Epidermal melanocyte (primary cell): ENCODE results near the gene ADGRE1.

Experiments
- DNase-seq: peaks from one replicate; pipeline ENCODE4 v3.0.0; 2011; ENCODE audit warnings: low spot score; ENCODE audit not compliant: insufficient read length

The ADGRE1 gene

GRCh38 chr19:6956573-6956972, 69.2 kb downstream of the ADGRE1 start:
- DNase-seq: no peak

GRCh38 chr19:6958791-6959190, 71.4 kb downstream of the ADGRE1 start:
- no peak for DNase-seq

- no peak for DNase-seq
Observed at GRCh38 chr19:6963244-6963852, 76.0 kb downstream of the ADGRE1 start.

- DNase-seq: no peak
Observed at GRCh38 chr19:6963937-6964336, 76.6 kb downstream of the ADGRE1 start.

DNA sequence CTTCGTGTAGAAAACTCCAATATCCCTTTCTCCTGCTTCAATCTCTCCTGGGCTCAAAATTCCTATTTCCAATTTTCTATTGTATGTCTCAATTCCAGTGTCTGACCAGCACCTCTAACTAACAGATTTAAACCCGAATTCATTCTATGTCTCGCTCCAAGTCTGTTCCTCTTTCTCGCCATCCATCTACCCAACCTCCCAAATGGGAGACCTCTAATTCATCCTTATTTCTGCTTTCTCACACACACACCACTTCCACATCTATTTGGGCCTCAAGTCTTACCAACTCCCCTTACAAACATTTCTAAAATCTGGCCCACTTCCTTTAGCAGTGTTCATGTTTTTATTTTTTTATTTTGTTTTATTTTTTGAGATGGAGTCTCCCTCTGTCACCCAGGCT, 80.6 kb downstream of the ADGRE1 start:
- DNase-seq: no peak

- no peak for DNase-seq
Observed at GRCh38 chr19:6969490-6969889, 82.1 kb downstream of the ADGRE1 start.

DNA sequence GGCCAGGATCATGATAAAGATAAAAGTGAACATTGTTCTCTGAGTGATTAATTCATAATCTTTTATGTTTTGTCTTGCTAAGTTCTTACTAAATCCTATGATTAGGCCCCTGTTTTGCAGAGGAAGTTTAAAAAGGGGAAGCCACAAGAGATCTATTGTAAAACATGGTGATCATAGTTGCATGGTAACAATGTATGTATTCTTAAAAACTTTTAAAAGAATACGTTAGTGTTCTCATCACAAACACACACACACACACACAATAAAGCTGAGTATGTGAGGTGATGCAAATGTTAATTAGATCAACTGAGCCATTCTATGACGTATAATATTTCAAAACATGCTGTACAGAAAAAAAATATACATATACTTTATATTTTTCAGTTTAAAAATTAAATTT, 82.6 kb downstream of the ADGRE1 start:
- no peak for DNase-seq

- DNase-seq: no peak
Observed at GRCh38 chr19:6970443-6970842, 83.1 kb downstream of the ADGRE1 start.

DNA sequence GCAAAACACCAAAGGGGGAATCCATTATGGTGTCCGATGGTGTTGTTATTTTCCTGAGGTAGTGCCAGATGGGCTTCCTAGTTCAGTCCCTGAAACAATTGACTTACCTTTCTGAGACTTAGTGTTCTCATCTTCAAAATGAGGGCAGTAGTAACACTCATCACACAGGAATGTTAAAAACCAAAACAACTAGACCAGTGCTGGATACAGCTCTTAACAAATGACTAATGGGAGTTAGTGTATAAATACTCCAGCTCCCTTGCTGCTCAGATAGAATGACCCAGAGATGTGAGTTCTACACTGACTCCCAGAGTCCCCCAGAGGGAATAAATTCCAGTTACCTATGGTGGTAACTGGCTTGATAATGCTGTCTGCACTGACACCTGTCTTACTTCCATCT, 84.0 kb downstream of the ADGRE1 start:
- no peak for DNase-seq

DNA sequence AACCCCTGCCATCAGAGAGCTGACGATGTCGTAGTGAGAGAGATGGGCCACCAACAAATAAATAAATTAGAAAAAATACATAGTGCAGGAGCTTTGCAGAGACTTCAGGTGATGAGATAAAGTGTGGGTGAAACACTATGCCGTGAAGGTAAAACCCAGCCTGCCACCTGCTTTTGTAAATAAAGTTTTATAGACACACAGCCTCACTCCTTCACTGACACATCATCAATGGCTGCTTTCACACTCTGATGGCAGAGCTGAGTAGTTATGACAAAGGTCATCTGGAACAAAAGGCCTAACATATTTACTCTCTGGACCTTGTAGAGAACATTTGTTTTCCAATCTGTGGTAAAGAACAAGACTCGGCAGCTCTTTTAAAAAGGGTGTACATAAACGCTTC, 88.8 kb downstream of the ADGRE1 start:
- DNase-seq: no peak

DNA sequence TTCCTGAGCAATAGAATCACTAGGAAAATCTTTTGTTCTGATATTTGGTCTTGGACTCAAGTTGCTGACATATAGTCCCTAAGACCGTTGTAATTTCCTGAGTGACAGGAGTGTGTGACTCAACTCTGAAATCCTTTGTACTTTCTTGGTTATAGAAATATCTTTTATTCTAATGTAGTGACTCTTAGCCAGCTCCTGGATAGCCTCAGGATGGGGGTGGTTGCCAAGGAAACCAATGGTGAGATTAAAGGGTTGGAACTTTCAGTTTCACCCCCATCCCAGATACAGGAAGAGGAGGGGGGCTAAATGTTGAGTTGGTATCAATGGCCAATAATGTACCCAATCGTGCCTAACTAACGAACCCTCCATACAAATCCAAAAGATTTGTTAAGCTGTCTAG, 92.0 kb downstream of the ADGRE1 start:
- DNase-seq: no peak

GRCh38 chr19:6983448-6983847, 96.1 kb downstream of the ADGRE1 start:
- no peak for DNase-seq

DNA sequence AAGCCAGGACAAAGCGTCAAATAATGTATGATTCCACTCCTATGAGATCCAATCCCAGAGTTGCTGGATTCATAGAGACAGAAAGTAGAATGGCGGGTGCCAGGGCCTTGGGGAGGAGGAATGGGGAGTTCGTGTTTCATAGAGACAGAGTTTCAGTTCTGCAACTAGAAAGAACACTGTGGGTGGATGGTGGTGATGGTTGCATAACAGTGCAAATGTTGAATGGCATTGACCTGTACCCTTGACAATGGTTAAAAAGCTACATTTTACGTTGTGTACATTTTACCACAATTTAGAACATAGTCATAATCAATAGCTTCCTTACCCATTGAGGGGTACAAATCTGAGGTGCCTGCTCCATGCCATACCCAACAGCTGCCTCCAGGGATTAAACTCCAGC, 100.5 kb downstream of the ADGRE1 start:
- no peak for DNase-seq

DNA sequence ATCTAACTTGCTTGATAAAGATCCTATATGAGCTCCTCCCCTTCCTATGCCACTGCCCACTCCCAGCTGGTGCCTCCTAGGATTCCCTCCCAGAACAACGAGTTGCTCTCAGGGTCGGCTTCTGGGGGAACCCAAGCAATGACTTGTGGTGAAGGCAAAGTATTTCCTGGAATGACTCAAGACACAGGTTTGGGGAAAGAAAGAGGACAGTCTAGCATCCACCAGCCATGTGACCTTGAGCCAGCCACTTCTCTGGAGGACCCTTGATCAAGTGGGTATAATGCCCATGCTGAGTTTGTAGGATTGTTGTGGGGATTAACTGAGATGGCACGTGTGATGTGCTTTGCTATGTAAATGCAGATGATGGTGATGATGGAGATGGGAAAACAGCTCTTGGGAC, 100.9 kb downstream of the ADGRE1 start:
- no peak for DNase-seq
